Neural progenitor cell (in vitro differentiated cells): ENCODE results near the gene SH3GLB1. TPM values are rescaled to one million over a fixed set of nuclear protein-coding genes. Genes with fewer than 3 reads are reported as not detected.
"Not testable (repeated sequence)": the region's sequence is repeated elsewhere in the genome, so short reads cannot be mapped to it uniquely, and the experiment has no call there.

Experiments used
- DNase-seq: peaks from one replicate; pipeline ENCODE4 v3.0.0-alpha.2; 2016; ENCODE audit warnings: low spot score
- H2AFZ ChIP-seq: fragments of 200-600 bp; sonication (generic); replicated peaks from 2 replicates; pipeline ENCODE4 v1.6.1; 2016; ENCODE audit warnings: antibody characterized with exemption
- H3F3A ChIP-seq: fragments of 200-600 bp; sonication (generic); 2 replicates; pipeline ENCODE4 v1.6.1; 2016; ENCODE audit warnings: antibody characterized with exemption, low read depth
- H3K27ac ChIP-seq: fragments of 200-600 bp; sonication (generic); 2 replicates; pipeline ENCODE4 v1.5.1; 2016; ENCODE audit warnings: mild to moderate bottlenecking
- H3K27me3 ChIP-seq: fragments of 200-600 bp; sonication (generic); 2 replicates; pipeline ENCODE4 v1.6.1; 2016; ENCODE audit warnings: mild to moderate bottlenecking, moderate library complexity
- H3K36me3 ChIP-seq: fragments of 200-600 bp; sonication (generic); 2 replicates; pipeline ENCODE4 v1.5.1; 2016
- H3K4me1 ChIP-seq: fragments of 200-600 bp; sonication (generic); 2 replicates; pipeline ENCODE4 v1.6.1; 2016; ENCODE audit warnings: mixed run types
- H3K4me2 ChIP-seq: fragments of 200-600 bp; sonication (generic); 2 replicates; pipeline ENCODE4 v1.6.1; 2016
- H3K4me3 ChIP-seq: fragments of 200-600 bp; sonication (generic); 2 replicates; pipeline ENCODE4 v1.5.1; 2016
- H3K79me2 ChIP-seq: fragments of 200-600 bp; sonication (generic); 2 replicates; pipeline ENCODE4 v1.6.1; 2016; ENCODE audit warnings: low read depth
- H3K9ac ChIP-seq: fragments of 200-600 bp; sonication (generic); 2 replicates; pipeline ENCODE4 v1.6.1; 2016
- H3K9me3 ChIP-seq: fragments of 200-600 bp; sonication (generic); 2 replicates; pipeline ENCODE4 v1.5.1; 2016; ENCODE audit warnings: low read depth
- H4K20me1 ChIP-seq: fragments of 200-600 bp; sonication (generic); 2 replicates; pipeline ENCODE4 v1.6.1; 2016; ENCODE audit warnings: low read depth
- H3K27ac Mint-ChIP-seq: 3 replicates; pipeline ENCODE4 v1.8.0; 2021; ENCODE audit warnings: mixed read lengths
- H3K27me3 Mint-ChIP-seq: 2 replicates; pipeline ENCODE4 v1.8.0; 2022; ENCODE audit warnings: low read depth, mild to moderate bottlenecking, inconsistent platforms, moderate library complexity, mixed read lengths; ENCODE audit not compliant: insufficient read depth
- H3K36me3 Mint-ChIP-seq: 3 replicates; pipeline ENCODE4 v1.8.0; 2021; ENCODE audit warnings: mixed read lengths
- H3K4me1 Mint-ChIP-seq: 3 replicates; pipeline ENCODE4 v1.8.0; 2021; ENCODE audit warnings: mixed read lengths
- H3K4me3 Mint-ChIP-seq: 3 replicates; pipeline ENCODE4 v1.8.0; 2021; ENCODE audit warnings: mild to moderate bottlenecking, moderate library complexity, mixed read lengths
- H3K9me3 Mint-ChIP-seq: 3 replicates; pipeline ENCODE4 v1.8.0; 2020; ENCODE audit warnings: mixed read lengths
- CTCF ChIP-seq: fragments of 200-600 bp; sonication (generic); IDR thresholded peaks from 2 replicates; pipeline ENCODE4 v1.5.1; 2017; ENCODE audit warnings: antibody characterized with exemption, mild to moderate bottlenecking
- EZH2 ChIP-seq: fragments of 200-600 bp; sonication (generic); IDR thresholded peaks from 2 replicates; pipeline ENCODE4 v1.6.1; 2017; ENCODE audit warnings: antibody characterized with exemption, mild to moderate bottlenecking, moderate library complexity
- EZH2phosphoT487 ChIP-seq: fragments of 200-600 bp; sonication (generic); IDR thresholded peaks from 2 replicates; pipeline ENCODE4 v1.6.1; 2017; ENCODE audit warnings: antibody characterized with exemption
- total RNA-seq: library from RNA; depleted of rRNA; stranded (reverse); fragments of >200 nt; gene quantifications from 2 replicates; pipeline ENCODE4 v1.2.3, GENCODE V29; 2015; ENCODE audit warnings: low replicate concordance

Gene SH3GLB1
- 21.5 and 28.5 TPM in 2 replicates for total RNA-seq

DNA sequence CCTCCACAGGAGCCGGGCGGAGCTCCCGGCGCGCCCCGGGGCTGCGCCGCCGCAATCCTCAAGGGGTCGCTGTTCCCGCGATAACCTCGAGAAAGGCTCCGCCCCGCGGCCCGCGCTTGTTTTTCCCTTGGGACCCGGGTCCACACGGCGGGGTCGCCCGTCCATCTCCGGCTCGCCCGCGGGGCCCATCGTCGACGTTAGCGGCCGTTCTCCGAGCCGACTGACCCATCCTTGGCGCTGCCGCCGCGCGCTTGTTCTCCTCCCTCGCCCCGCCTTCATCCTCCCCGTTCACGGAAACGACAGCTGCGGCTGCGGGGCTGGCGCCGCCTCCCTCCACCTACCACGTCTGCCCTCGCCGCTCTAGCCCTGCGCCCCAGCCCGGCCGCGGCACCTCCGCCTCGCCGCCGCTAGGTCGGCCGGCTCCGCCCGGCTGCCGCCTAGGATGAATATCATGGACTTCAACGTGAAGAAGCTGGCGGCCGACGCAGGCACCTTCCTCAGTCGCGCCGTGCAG is at the start of gene SH3GLB1:
Gene SH3GLB1 (plus strand): TSS at position 119 of the 514 bp plus-strand sequence. CDS start 324 bp downstream, at position 443.
- peak; percentile 95 for DNase-seq
- Histone ChIP-seq H3K79me2 (peaks cover 43% of the 10 kb centered on the region), H3F3A (peaks cover 24% of the 10 kb centered on the region), H4K20me1 (peaks cover 20% of the 10 kb centered on the region), H3K4me1 (peaks cover 13% of the 10 kb centered on the region), H2AFZ (peak within 1 kb of the TSS; percentile 70), H3K4me2 (peak within 1 kb of the TSS; percentile 92), H3K27ac (peak within 1 kb of the TSS; percentile 75), H3K9me3 (no peaks in the 10 kb centered on the region), H3K4me3 (peak within 1 kb of the TSS; percentile 60), H3K36me3 (no peaks in the 10 kb centered on the region), H3K27me3 (no peaks in the 10 kb centered on the region), H3K9ac (peak within 1 kb of the TSS; percentile 66)
- Mint-ChIP-seq H3K36me3 (peaks cover 8% of the 10 kb centered on the region), H3K9me3 (no peaks in the 10 kb centered on the region), H3K27me3 (peaks cover 3% of the 10 kb centered on the region), H3K27ac (peak within 1 kb of the TSS; percentile 99), H3K4me3 (peak within 1 kb of the TSS; percentile 99), H3K4me1 (peaks cover 26% of the 10 kb centered on the region)
- TF ChIP-seq EZH2, result peak; percentile 29
- peak; percentile 77 for TF ChIP-seq CTCF
- peak; percentile 45 for TF ChIP-seq EZH2phosphoT487

DNA sequence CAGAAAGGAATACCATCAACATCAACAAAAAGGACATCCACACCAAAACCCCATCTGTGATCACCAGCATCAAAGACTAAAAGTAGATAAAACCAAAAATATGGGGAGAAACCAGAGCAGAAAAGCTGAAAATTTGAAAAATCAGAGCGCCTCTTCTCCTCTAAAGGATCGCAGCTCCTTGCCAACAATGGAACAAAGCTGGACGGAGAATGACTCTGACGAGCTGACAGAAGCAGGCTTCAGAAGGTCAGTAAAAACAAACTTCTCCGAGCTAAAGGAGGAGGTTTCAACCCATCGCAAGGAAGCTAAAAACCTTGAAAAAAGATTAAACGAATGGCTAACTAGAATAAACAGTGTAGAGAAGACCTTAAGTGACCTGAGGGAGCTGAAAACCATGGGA is 46.0 kb upstream of the SH3GLB1 start:
- not testable (repeated sequence) for H3K4me1 Mint-ChIP-seq, H3K79me2 ChIP-seq, H3K27me3 ChIP-seq, H3K9me3 ChIP-seq, H3K36me3 Mint-ChIP-seq, H3K4me2 ChIP-seq, DNase-seq, H4K20me1 ChIP-seq, H3F3A ChIP-seq, H3K4me1 ChIP-seq, H3K4me3 ChIP-seq, H2AFZ ChIP-seq, H3K4me3 Mint-ChIP-seq, H3K27ac Mint-ChIP-seq, H3K9me3 Mint-ChIP-seq, H3K27ac ChIP-seq, H3K27me3 Mint-ChIP-seq, H3K9ac ChIP-seq, H3K36me3 ChIP-seq

DNA sequence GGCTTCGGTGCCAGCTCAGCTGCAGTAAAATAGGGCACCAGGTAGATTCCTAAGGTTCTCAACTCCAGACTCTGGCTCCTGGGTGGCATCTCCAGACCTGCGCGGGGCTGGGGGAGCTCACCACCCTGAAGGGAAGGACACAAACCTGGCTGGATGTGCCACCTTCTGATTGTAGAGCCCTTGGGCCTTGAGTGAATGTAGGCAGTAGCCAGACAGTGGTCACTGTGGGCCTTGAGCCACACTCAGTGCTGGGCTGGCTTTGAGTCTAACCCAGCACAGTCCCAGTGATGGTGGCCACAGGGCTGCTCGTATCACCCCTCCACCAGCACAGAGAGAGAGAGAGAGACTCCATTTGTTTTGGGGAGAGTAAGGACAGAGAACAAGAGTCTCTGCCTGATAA is 38.0 kb upstream of the SH3GLB1 start:
- TF ChIP-seq CTCF (no peak), EZH2 (no peak), EZH2phosphoT487 (no peak)
- Histone ChIP-seq H2AFZ (no peak overlapping the region), H3K36me3 (no peaks in the 10 kb centered on the region), H3K4me2 (no peak overlapping the region), H3K27me3 (no peaks in the 10 kb centered on the region), H3K27ac (no peak overlapping the region), H3K79me2 (no peaks in the 10 kb centered on the region), H3F3A (no peaks in the 10 kb centered on the region), H3K4me3 (no peak overlapping the region), H3K9me3 (no peaks in the 10 kb centered on the region), H3K4me1 (no peaks in the 10 kb centered on the region), H3K9ac (no peak overlapping the region), H4K20me1 (no peaks in the 10 kb centered on the region)
- Mint-ChIP-seq H3K9me3 (peaks cover 6% of the 10 kb centered on the region), H3K36me3 (no peaks in the 10 kb centered on the region), H3K4me3 (no peak overlapping the region), H3K4me1 (no peaks in the 10 kb centered on the region), H3K27me3 (no peaks in the 10 kb centered on the region), H3K27ac (no peak overlapping the region)
- DNase-seq, result no peak

GRCh38 chr1:86687595-86687994 is 16.8 kb upstream of the SH3GLB1 start:
- peaks cover 4% of the 10 kb centered on the region for H3K27me3 Mint-ChIP-seq
- Histone ChIP-seq H3F3A (no peaks in the 10 kb centered on the region), H3K79me2 (no peaks in the 10 kb centered on the region), H3K4me2 (no peak overlapping the region), H3K9ac (no peak overlapping the region), H3K27ac (no peak overlapping the region), H3K9me3 (no peaks in the 10 kb centered on the region), H3K36me3 (no peaks in the 10 kb centered on the region), H4K20me1 (no peaks in the 10 kb centered on the region), H3K4me3 (no peak overlapping the region), H3K4me1 (no peaks in the 10 kb centered on the region), H3K27me3 (no peaks in the 10 kb centered on the region), H2AFZ (no peak overlapping the region)
- TF ChIP-seq CTCF (no peak), EZH2 (no peak), EZH2phosphoT487 (no peak)
- H3K4me3 Mint-ChIP-seq, result no peak overlapping the region
- H3K4me1 Mint-ChIP-seq, result no peaks in the 10 kb centered on the region
- H3K36me3 Mint-ChIP-seq, result no peaks in the 10 kb centered on the region
- H3K9me3 Mint-ChIP-seq, result no peaks in the 10 kb centered on the region
- DNase-seq, result no peak
- no peak overlapping the region for H3K27ac Mint-ChIP-seq
